Stimulated activated CD8-positive, alpha-beta memory T cell treated with anti-CD3 and anti-CD28 coated beads, Interleukin-15, amount 100 ng/mL, for 4 hours (primary cell): ENCODE measurements around the gene SLC31A1.

Experiments
- DNase-seq, 2 donors: peaks; one replicate each; pipeline ENCODE4 v3.0.0-alpha.2; 2020; ENCODE audit warnings: low read depth in 2 of 2

Gene SLC31A1

GRCh38 chr9:113302792-113303418 lies 81.6 kb downstream of the SLC31A1 start, which contains the start of gene RNF183:
Gene RNF183, minus strand, starts transcription at chr9:113303376. Its CDS starts 5,192 bp downstream, at chr9:113298184.
- no peak for DNase-seq

DNA sequence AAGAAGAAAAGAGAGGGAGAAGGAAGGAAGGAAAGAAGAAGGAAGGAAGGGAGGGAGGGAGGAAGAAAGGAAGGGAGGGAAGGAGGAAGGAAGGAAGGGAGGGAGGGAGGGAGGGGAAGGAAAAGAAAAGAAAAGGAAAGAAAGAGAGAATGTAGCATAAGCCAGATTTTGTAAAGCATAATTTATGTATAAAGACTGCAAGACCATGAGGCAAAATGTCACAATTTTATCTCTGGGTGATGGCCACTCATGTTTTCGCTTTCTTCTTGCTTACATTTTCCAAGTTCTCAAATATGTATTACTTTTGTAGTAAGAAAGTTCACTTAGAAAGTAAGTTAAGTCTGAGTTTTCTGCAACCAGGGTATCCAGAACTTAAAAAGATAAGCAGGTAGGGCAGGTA lies 85.2 kb downstream of the SLC31A1 start:
- DNase-seq: no peak

- no peak for DNase-seq
These were observed 86.1 kb downstream of the SLC31A1 start for GRCh38 chr9:113307396-113307975.

GRCh38 chr9:113309204-113309813 lies 88.0 kb downstream of the SLC31A1 start:
- DNase-seq: no peak

- DNase-seq: no peak
These were observed 89.2 kb downstream of the SLC31A1 start for GRCh38 chr9:113310538-113310937.

DNA sequence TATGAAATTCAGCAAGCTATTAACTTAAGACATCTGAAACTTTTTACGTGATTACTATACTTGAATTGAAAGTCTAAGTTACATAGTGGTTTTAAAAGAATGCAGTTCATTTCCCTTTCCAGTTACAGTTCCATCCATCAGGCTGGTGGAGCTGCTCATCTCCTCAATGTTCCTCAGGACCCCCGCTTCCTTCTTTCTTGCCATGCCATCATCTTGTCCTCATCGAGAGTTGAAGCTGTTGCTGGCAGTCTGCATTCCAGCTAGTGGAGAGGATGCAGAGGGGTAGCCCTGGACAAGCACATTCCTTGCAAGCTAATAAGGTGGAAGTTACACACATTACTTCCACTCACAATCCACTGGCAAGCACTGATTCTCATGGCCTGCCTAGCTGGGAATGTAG lies 90.6 kb downstream of the SLC31A1 start:
- no peak for DNase-seq

DNA sequence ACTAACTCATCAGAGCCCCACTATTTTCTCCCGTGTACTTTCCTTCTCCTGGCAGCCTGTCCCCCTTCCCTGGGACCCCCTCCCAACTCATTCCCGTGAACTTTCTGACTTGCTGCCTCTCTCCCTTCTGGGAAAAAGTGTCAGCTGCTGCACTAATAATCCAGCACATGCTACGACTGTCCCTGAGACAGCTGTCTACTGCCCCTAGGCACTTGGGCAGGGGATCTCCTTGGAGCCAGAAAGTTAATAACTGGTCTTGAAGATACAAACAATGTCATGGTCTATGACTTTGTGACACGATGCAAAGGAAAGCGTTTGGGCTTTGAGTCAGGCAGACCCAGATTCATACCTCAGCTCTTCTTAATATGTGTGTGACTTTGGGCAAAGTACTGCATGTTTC lies 91.9 kb downstream of the SLC31A1 start:
- DNase-seq: no peak
